GM10847 (cell line): ENCODE results near the gene RTN4RL1.

ENCODE experiments used
- POLR2A ChIP-seq: IDR thresholded peaks from 2 replicates; pipeline ENCODE4 v1.6.1; 2011; ENCODE audit not compliant: insufficient read length; ENCODE audit errors: extremely low read depth

RTN4RL1 gene, protein sequence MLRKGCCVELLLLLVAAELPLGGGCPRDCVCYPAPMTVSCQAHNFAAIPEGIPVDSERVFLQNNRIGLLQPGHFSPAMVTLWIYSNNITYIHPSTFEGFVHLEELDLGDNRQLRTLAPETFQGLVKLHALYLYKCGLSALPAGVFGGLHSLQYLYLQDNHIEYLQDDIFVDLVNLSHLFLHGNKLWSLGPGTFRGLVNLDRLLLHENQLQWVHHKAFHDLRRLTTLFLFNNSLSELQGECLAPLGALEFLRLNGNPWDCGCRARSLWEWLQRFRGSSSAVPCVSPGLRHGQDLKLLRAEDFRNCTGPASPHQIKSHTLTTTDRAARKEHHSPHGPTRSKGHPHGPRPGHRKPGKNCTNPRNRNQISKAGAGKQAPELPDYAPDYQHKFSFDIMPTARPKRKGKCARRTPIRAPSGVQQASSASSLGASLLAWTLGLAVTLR

DNA sequence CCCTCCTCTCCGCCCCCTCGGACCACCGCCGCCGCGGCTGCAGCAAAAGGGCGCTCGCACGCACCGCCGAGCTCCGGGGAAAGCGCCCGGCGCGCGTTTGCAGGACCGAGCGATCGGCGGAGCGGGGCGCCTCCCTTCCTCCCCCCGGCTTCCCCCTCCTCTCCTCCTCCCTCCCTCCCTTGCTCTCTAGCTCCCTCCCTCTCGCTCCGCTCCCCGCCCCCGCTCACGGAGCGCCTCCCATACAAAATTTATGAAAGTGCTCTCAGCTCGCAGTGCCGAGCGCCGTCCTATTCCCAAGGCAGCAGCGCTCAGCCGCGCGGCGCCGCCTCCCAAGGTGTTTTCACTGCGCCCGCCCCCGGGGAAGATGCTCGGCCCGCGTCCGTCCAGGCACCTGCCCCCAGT lies at the start of gene RTN4RL1:
RTN4RL1 (minus strand) TSS at position 115 of the 402 bp plus-strand sequence. CDS start 469 bp downstream, outside the sequence.
- TF ChIP-seq POLR2A = no peak

DNA sequence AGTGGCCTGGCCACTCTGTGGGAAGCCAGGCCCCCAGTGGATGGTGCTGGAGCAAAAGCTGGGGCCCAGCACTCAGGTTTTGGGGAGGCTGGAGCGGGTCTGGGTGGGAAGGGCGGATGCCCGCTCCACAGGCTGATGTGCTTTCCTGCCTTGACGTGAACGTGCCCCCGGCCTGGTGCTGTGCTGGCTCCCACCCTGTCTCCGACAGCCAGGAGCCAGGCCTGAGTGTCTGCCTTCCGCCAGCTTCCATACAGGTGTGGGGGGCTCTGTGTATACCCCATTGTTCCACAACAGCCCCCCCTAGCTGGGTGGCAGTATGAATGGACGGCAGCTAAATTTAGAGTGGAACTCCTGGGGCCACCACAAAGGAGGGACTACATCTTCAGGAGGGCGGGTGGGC lies 49.8 kb upstream of the RTN4RL1 start:
- TF ChIP-seq POLR2A = no peak

DNA sequence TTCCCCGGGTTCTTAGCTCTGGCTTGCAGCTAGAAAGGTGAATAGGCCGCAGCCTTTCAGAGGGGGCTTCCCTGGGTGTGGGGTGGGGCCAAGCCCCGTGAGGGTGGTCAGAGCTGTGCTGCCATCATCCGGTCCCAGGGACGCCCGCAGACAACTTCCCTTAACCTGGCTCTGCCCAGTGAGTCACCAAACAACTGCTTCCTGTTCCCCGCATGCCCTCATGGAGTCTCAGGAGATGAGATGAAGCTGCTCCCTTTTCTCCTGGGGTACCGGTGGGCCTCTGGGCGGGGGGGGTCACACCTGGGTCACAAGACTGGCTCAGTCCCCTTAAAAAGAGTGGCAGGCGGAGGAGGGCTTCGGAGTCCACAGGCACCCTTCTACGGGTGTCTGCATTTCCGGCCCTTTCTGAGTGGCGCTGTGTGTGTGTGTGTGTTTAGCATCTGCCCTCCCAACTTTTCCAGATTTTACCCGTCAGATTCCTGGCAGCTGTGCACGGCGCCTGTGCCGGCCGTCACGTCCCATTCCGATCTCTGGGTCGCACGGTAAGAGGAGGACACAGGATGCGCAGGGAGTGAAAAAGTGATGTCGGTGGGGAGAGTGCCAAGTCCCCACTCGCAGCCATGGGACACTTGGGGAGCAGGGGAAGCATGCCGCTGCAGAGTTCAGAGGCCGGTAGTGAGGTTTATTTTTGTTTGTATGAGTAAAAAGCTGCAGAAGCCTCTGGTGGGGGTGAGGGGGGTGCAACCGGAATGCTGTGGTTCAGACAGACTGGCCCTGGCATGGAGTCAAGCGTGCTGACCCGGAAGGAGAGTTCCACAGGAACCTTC lies 46.5 kb upstream of the RTN4RL1 start:
- TF ChIP-seq POLR2A = no peak

DNA sequence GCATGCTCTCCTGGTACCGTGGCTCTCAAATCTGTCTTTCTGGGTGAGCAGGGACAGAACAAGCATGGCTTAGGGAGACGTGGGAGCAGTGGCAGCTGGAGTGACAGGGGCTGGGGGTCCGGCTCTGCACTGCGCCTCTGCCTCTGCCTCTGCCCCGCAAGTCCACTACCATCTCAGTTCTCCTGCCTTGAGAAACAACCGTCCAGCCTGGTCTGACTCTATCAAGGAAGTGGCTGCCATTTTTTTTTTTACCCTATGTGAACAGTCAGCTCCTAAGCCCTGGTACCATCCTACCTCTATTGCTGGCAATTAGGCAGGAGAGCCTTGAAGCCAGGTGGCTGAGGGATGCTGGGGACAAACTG lies 45.9 kb upstream of the RTN4RL1 start:
- no peak for TF ChIP-seq POLR2A

DNA sequence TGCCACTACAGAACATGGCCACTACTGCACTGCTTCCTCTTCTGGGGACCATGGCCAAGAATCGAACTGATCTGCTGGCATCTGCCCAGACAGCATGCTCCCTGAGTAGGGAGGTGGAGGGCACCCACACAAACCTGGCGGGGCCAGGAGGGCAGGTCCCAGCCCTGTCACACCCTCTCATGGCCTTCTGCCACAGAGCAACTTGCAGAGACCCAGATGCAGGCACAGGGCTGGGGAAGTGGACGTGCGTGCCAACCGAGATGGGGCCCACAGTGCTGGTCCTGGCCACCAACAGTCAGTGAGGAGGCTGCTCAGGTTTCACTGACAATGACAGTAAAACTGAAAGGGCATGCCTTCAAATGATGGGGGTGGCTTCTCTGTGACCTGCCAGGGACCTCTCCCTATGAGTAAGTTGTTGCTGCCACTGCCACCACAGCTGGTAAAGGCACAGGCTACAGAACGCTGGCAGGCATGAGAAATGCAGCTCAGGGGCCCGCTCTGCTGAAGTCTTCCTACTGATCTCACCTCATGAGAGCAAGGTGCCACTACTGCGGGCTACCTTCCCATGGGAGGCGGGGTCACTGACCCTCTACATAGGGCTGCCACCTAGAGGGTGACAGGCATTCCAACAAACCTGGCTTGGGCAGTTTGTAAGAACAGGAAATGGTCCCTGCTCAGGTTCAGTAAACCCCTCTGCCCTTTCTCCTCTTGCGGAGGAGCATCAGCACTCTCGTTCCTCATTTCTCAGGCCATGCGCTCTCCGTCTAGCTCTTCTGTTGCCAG lies 45.3 kb upstream of the RTN4RL1 start:
- no peak for TF ChIP-seq POLR2A

DNA sequence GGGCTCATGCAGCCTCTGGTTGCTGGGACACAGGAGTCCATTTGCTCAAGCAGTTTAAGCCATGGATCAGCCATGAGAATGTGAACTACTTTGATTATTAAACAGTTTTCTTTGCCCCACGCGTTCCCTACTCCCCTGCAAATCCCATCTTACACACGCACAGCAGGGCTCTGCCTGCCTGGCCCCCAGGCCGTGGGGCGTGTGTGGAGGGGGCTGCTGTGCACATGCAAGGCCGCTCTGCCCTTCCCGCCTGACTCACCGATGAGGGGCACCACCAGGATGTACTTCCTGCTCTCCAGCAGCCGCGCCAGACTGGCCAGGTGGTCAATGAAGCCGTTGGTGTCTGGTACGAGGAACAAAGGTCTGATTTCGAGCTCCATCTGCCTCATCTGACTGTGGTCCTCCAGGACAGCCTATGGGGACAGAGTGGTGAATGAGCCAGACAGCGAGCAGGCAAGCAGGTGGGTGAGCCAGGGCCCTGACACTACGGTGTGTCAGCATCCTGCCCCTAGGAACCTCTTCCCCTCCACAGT lies 43.5 kb upstream of the RTN4RL1 start:
- TF ChIP-seq POLR2A = no peak

DNA sequence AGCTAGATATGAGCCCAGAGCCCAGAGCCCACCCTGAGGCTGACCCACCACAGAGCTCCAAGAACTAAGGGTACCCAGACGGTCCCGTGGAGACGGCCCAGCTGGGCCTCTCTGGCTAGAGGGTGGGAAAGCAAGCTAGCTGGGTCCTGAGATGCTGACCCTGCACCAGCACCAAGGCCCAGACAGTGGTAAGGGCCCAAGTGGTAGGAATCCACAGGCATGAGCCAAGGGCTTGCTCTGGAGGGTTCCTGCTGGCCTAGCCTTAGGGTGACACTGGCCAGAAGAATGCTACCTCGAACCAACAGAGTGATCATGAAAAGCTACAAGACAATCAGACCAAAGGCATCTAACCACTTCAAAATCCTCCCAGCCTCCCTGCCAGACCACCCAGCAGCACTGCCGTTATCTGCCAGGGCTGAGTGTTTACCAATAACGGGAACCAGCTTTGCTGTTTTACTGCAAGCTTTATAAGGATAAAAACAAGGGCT lies 42.9 kb upstream of the RTN4RL1 start:
- no peak for TF ChIP-seq POLR2A

DNA sequence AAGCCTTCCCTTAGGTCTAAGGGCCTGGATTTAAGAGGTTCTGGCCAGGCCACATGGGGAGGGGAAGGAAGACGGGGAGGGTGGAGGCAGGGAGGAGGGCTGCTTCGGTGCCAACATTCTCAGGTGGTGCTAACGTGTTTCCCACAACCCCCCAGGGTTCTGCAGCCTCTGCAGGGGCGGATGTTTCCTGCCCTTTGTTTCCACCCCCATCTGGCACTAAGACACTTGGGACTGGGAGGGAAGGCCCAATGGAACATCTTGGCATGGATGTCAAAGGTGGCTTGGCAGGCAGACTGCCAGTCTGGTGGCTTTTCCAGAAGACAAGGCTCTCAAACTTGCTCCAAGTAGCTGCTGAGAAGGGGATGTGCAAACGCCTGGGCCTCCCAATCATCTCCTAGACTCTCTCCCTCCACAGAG lies 42.5 kb upstream of the RTN4RL1 start:
- TF ChIP-seq POLR2A = no peak

DNA sequence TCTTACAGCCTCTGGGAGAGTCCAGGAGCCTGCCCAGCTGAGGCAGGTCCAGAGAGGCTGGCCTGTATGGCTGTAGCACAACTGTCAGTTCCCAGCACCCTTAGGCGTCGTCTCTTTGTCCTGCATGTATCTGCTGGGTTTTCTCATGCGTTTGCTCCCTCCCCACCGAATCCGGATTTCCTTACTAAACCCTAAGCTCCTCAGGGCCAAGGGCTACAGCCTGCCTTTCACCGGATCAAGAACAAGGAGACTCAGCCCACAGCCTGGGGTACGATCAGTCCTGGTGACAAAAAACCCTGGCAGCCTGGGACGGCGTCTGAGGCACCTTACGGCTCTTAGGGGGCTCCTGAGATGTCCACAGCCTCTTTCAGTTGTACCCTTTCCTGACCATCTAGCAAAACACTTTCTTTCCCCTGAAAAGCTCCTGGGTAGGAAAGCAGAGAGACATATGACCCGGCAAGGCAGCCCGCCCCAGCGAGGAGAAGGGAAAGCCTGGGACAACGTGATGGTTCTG lies 42.0 kb upstream of the RTN4RL1 start:
- TF ChIP-seq POLR2A = no peak

DNA sequence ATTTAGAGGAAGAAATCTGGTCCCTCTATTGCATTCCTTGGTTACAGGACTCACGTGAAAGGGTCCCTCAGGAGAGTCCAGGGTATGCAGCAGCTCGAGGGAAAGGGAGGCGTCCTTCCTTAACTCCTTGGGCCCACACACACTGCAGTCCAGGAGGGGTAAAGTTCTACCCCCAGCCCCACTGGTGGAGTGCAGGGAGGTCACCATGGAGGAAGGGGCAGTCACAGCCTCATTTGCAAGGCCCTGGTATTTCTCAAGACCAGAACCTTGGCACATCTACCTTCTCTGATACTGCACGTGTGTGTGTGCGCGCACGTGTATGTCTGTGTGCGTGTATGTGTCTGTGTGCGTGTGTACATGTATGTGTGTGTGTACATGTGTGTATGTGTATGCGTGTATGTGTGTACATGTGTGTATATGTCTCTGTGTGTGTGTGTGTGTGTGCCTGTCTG lies 40.8 kb upstream of the RTN4RL1 start:
- TF ChIP-seq POLR2A = no peak

DNA sequence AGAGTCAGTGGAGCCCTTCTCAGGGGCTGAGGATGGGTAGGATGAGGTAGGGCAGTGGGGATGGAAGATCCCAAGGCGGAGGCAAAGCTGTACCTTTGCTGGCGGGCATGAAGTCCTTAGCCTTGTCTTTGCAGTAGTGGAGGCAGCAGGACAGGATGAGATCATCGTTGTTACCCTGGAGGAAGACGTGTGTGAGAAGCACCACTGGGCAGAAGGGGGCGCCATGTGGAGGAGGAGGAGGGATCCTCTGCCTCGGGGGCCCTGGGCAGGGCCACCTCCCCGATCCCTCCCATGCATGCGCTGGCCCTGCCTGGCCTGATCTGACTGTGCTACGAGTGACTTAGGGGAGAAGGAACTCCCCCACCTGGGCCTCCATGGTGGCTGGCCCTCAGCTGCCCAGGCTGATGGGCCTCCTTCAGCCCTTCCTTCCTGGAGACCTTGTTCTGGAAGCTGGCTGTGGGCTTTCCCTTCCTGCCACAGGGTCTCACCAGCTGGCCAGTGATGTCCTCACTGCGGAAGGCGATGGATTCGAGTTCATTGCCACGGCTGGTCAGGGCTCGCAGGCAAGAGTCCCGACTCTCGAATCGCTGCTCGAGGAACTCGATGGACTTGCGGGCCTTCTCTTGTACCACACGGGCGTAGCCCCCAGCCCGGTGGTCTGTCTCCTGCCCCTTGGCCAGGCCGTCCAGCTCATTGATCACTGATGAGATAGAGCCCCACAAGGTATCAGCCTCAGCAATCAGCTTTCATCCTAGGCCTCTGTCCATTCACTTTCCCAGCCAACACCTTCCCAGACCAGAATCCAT lies 40.0 kb upstream of the RTN4RL1 start:
- TF ChIP-seq POLR2A = no peak

DNA sequence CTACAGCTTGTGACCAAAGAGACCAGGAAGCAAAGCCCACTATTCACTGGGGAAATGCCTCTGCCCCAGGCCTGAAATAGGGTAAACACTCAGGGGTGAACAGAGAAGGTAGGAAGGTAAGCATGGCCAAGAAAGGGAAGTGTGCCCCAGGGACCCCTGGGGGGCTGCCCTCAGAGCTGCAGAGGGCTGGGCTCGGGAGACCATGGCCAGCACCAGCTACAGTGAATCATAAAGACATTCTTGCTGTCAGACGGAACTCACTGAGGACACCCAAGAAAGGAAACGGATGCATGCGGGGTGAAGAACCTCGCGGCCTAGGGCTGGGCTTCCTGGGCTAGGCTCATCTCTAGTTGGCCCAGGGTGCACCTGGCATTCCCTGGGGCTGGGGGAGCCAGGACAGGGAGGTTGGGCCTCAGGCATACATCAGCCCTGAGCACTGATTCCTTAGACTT lies 39.4 kb upstream of the RTN4RL1 start:
- no peak for TF ChIP-seq POLR2A

DNA sequence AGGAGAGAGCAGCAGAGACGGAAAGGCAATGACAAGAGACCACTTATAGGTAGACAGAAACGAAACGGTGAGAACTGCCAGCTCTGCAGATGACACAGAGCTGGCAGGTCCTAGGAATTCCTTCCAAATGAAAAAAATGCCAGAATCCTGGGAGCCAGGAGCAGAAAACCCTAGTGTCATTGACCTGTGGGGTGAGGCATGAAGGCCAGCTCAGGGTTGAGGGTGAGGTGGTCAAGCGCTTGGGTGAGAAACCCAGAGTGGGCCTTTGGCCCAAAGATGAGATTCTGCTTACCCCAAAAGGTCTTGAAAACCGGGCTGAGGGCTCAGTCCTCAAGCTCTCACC lies 39.0 kb upstream of the RTN4RL1 start:
- no peak for TF ChIP-seq POLR2A
